ENCODE data around the gene BEX1.
"Not testable (repeated sequence)": the region's sequence is repeated elsewhere in the genome, so short reads cannot be mapped to it uniquely, and the experiment has no call there.

The BEX1 gene

DNA sequence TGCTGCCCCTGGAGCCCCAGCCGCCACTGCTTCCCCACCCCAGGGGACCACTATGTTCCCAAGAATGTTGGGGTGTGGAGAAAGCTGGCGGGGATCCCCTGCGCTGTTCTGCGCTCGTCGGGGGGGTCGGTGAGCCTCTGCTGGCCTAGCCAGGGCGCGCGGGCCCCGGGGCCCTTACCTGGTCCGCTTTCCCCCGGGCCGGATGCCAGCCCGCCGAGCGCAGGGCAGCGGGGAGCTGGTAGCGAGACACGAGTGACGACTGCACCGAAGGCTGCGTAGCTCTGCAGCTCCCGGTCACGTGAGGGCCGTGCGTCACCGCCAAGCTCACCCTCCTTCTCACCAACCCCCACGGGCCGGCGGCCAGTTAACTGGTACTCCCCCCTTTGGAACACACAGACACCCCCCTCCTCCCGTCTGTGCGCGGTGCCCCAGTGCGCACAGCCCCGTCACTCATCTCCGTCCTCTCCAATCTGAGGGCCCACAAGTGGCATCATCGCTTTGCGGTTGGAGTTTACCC is at the start of gene BEX1:
Gene BEX1 (minus strand): TSS at position 254 of the 517 bp plus-strand sequence. CDS start 897 bp downstream, outside the sequence.
- peaks cover 28% of the 10 kb centered on the region for H3K27me3 Mint-ChIP-seq
- H3K27ac Mint-ChIP-seq: no peak within 1 kb of the TSS
- H3K9me3 Mint-ChIP-seq: no peaks in the 10 kb centered on the region
- H3K4me3 Mint-ChIP-seq: peak within 1 kb of the TSS; percentile 56 to 67
- peak; percentile 3 to 20 for DNase-seq
- ATAC-seq: peak; percentile 76
- H3K4me1 Mint-ChIP-seq: no peaks in the 10 kb centered on the region

DNA sequence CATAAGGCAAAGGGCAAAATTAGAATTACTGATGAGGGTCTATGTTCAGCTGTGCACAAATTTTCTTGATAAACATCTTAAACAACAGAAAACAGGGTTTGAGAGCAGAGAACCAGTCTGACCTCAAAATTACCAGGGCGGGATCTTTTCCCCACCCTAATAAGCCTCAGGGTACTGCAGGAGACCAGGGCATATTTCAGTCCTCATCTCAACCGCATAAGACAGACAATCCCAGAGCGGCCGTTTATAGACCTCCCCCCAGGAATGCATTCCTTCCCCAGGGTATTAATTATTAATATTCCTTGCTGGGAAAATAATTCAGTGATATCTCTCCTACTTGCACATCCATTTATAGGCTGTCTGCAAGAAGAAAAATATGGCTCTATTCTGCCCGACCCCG is 45.5 kb upstream of the BEX1 start:
- peaks cover 4 to 12% of the 10 kb centered on the region in 2 donors for H3K9me3 Mint-ChIP-seq

DNA sequence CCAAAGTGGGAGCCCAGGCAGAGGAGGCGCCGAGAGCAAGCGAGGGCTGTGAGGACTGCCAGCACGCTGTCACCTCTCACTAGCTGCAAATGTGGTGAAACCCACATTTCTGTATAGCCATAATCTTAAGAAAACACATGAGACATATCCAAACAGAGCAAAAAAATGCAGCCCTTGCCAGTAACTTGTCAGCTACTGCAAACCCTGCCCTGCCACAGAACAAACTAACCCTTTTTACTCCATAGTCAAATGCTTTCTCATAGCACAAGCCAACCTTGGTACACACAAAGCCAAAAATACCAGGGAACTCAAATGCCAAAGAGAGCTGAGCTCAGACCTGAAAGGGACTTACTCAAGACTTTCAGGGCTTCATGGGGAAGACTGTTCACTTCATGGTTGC is 43.9 kb upstream of the BEX1 start:
- peaks cover 4 to 12% of the 10 kb centered on the region in 2 donors for H3K9me3 Mint-ChIP-seq
- H3K27me3 Mint-ChIP-seq: no peaks in the 10 kb centered on the region
- no peak for ATAC-seq
- no peaks in the 10 kb centered on the region for H3K4me1 Mint-ChIP-seq
- H3K4me3 Mint-ChIP-seq: no peak overlapping the region
- DNase-seq: no peak
- H3K27ac Mint-ChIP-seq: no peak overlapping the region

More for the DNA sequence above, 45.5 kb upstream of the BEX1 start:
- not testable (repeated sequence) for H3K27me3 Mint-ChIP-seq, ATAC-seq, H3K27ac Mint-ChIP-seq, H3K4me3 Mint-ChIP-seq, DNase-seq, H3K4me1 Mint-ChIP-seq

DNA sequence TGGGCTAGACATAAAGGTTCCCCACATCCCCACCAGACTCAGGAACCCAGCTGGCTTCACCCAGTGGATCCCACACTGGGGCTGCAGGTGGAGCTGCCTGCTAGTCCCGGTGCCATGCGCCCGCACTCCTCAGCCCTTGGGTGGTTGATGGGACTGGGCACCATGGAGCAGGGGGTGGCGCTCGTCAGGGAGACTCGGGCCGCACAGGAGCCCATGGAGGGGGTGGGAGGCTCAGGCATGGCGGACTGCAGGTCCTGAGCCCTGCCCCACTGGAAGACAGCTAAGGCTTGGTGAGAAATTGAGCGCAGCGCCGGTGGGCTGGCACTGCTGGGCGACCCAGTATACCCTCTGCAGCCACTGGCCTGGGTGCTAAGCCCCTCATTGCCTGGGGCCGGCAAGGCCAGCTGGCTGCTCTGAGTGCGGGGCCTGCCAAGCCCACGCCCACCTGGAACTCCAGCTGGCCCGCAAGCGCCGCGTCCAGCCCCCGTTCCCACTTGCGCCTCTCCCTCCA is 43.3 kb upstream of the BEX1 start:
- H3K9me3 Mint-ChIP-seq: peaks cover 4 to 12% of the 10 kb centered on the region in 2 donors
- not testable (repeated sequence) for H3K27ac Mint-ChIP-seq, ATAC-seq, H3K4me3 Mint-ChIP-seq, H3K27me3 Mint-ChIP-seq, H3K4me1 Mint-ChIP-seq, DNase-seq

DNA sequence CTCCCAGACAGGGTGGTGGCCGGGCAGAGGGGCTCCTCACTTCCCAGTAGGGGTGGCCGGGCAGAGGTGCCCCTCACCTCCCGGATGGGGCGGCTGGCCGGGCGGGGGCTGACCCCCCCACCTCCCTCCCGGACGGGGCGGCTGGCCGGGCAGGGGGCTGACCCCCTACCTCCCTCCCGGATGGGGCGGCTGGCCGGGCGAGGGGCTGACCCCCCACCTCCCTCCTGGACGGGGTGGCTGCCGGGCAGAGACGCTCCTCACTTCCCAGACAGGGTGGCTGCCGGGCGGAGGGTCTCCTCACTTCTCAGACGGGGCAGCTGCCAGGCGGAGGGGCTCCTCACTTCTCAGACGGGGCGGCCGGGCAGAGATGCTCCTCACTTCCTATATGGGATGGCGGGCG is 40.4 kb upstream of the BEX1 start:
- not testable (repeated sequence) for ATAC-seq, H3K27me3 Mint-ChIP-seq, H3K4me3 Mint-ChIP-seq, H3K4me1 Mint-ChIP-seq, H3K27ac Mint-ChIP-seq, DNase-seq, H3K9me3 Mint-ChIP-seq

DNA sequence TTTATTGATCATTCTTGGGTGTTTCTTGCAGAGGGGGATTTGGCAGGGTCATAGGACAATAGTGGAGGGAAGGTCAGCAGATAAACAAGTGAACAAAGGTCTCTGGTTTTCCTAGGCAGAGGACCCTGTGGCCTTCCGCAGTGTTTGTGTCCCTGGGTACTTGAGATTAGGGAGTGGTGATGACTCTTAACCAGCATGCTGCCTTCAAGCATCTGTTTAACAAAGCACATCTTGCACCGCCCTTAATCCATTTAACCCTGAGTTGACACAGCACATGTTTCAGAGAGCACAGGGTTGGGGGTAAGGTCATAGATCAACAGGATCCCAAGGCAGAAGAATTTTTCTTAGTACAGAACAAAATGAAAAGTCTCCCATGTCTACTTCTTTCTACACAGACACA is 39.9 kb upstream of the BEX1 start:
- H3K27me3 Mint-ChIP-seq, H3K9me3 Mint-ChIP-seq, ATAC-seq, H3K27ac Mint-ChIP-seq, H3K4me3 Mint-ChIP-seq, DNase-seq, H3K4me1 Mint-ChIP-seq: not testable (repeated sequence)

DNA sequence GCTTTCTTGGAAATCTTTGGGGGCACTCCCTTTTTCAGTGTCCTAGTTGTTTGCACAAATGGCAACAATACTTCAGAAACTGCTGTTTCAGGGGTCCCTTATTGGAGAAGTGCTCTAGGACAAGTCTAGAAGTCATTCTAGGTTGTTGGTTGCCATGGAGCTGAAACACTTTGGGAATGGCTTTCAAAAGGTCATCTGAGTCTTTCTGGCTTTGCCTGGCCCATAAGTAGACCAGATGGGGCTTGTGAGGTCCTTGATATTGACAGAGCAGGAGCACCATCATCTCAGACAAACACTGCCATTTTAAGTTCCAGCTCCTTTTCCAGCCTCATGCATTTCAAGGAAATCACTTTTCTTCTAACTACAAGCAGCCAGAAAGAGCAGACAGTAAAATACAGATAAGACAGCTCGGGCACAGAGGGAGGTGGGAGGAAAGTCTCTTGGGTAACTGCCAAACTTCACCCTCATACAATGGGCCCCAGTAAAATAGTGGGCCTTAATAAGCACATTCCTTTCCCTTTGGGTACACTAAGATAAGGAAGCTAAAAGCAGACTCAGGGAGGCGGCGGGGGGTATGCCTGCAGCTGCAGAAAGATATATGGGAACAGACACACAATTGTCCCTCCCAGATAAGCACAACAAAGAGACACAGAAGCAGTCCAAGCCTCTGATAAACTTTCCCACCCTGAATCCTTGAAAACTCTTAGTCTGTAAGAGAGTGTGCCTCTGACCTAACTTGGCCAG is 37.5 kb upstream of the BEX1 start:
- no peak for DNase-seq
- Mint-ChIP-seq H3K4me1 (no peaks in the 10 kb centered on the region), H3K27ac (no peak overlapping the region), H3K4me3 (no peak overlapping the region), H3K9me3 (no peaks in the 10 kb centered on the region), H3K27me3 (peaks cover 7% of the 10 kb centered on the region)
- ATAC-seq: no peak

DNA sequence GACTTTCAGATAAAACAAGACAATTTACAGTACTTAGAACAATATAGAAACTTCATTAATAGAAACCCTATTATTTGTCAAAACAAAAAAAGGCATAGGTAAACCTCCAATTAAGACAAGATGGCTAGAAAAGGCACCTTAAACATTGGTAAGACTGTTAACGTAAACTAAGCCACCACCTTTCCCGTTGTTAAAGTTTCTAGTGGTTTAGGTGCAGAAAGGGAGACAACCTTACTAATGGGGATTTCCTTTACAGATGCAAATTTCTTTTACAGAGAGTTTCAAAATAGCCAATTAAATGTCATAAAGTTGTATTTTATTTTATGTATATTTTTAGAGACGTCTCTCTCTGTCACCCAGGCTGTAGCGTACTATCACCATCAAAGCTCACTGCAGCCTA is 36.5 kb upstream of the BEX1 start:
- no peaks in the 10 kb centered on the region for H3K9me3 Mint-ChIP-seq
- DNase-seq (no peak), ATAC-seq (no peak)
- peaks cover 7% of the 10 kb centered on the region for H3K27me3 Mint-ChIP-seq
- H3K4me1 Mint-ChIP-seq: no peaks in the 10 kb centered on the region
- H3K27ac Mint-ChIP-seq: no peak overlapping the region
- H3K4me3 Mint-ChIP-seq: no peak overlapping the region

DNA sequence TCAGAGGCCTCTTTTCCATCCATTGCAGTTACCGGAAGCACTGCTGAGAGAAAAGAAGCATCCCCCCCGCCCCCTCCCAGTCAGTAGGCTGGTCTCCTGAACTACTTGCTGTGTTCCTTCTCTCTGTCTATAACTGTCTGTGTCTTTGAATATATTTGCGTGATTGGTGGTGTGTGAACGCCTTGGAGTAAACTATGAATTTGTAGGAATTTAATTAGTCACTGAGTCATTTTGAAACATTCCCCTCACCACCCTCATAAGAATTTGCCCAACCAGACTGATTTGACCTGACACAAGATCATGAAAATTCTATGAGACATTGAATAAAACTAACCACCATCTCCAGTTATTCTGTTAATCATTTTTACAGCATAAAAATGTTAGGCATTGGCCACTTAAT is 35.7 kb upstream of the BEX1 start:
- Mint-ChIP-seq H3K27me3 (peaks cover 7% of the 10 kb centered on the region), H3K4me3 (no peak overlapping the region), H3K4me1 (no peaks in the 10 kb centered on the region), H3K27ac (no peak overlapping the region), H3K9me3 (no peaks in the 10 kb centered on the region)
- DNase-seq (no peak), ATAC-seq (no peak)

DNA sequence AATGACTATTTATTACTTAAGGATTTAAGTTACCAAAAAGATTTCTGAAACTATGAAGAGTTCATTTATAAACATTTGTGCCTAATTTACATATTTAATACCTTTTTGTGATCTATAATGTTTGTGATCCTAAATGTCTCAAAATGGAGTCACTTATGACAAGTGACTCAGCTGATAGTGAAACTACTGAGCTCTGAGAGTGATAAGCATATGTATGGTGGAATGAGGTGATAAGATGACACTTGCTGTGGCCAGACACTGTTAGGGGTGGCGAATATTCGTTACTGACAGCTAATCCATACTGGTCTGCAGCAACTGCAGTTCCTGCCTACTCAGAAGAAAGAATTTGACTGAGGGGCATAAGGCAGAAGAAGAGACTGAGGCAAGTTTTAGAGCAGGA is 34.5 kb upstream of the BEX1 start:
- Mint-ChIP-seq H3K4me3 (no peak overlapping the region), H3K27ac (no peak overlapping the region), H3K4me1 (no peaks in the 10 kb centered on the region), H3K9me3 (no peaks in the 10 kb centered on the region), H3K27me3 (peaks cover 7% of the 10 kb centered on the region)
- no peak for ATAC-seq
- no peak for DNase-seq

DNA sequence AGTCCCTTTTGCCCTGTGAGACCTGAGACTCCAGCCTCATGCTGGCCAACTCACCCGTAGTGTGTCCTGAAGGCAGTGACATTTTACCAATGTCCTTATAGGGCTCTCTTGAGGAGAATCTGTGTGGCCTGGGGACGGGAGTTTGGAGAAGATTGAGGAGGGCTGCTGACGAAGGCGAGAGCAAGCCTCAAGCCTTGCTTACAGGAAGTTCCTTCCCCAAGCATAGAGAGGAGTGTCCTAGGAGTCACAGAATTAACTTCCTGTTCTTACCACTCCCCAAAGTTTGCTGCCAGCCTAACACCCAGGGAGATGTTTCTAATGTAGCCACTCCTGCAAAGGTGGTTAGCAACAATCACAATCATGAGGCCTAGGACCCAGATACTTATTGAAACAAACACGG is 29.0 kb upstream of the BEX1 start, which contains the start of gene NXF3:
Gene NXF3 (minus strand): TSS at position 202 of the 400 bp plus-strand sequence. CDS start 120 bp downstream, at position 82.
- Mint-ChIP-seq H3K4me1 (no peaks in the 10 kb centered on the region), H3K27me3 (no peaks in the 10 kb centered on the region), H3K9me3 (no peaks in the 10 kb centered on the region), H3K4me3 (no peak within 1 kb of the TSS), H3K27ac (no peak within 1 kb of the TSS)
- ATAC-seq (no peak), DNase-seq (no peak)

DNA sequence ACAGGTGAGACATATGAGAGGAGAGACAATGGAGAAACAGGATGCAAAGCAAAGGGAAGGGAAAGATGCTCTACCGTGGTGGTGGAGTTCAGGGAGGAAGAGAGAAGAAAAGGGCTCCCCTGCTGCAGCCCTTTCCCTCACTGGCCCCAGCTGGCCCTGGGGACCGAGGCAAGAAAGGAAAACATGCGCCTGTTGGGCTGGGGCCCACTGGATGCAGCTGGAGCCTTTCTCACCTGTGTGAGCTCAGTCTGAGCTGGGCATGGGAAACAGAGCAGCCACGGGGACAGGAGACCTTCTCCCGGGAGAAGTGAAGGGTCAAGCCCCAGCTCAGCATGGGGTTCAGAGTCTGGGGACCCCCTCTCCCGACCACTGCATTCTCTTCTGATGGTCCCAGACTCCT is 17.1 kb upstream of the BEX1 start:
- H3K4me1 Mint-ChIP-seq: no peaks in the 10 kb centered on the region

DNA sequence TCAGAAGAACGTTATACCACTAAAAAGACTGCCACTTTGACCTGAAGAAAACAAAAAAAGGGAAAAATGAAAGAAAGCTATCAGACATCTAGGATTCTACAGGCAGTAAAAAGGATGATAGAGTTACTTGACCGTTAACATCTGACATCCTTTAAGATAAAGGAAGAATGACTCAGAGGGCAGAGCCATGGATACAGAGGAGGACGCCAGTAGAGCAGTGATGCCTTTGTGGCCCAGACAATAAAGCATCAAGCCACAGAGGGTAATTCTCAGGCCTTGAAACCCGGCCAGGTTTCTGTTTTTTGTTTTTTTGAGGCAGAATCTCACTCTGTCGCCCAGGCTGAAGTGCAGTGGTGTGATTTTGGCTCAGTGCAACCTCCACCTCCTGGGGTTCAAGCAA is 9.5 kb upstream of the BEX1 start:
- Mint-ChIP-seq H3K9me3 (no peaks in the 10 kb centered on the region), H3K27me3 (no peaks in the 10 kb centered on the region), H3K4me3 (no peak overlapping the region), H3K27ac (no peak overlapping the region), H3K4me1 (no peaks in the 10 kb centered on the region)
- no peak for DNase-seq
- ATAC-seq: no peak

More for the DNA sequence above, 17.1 kb upstream of the BEX1 start:
- peaks cover 10% of the 10 kb centered on the region for H3K27me3 Mint-ChIP-seq
- no peak overlapping the region for H3K4me3 Mint-ChIP-seq
- DNase-seq (no peak), ATAC-seq (no peak)
- H3K9me3 Mint-ChIP-seq: no peaks in the 10 kb centered on the region
- H3K27ac Mint-ChIP-seq: no peak overlapping the region

DNA sequence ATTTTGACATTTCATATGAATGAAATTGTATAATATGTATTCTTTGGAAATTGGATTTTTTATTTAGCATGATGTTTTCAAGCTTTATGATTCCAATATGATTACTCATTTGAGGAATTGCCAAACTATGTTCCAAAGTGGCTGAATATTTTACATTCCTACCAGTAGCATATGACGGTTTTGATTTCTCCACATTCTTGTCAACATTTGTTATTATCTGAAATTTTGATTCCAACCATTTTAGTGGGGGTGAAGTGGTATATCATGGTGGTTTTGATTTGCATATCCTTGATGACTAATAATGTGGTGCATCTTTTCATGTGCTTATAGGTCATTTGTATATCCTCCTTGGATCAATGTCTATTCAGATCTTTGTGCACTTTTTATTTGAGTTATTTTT is 2.6 kb upstream of the BEX1 start:
- Mint-ChIP-seq H3K9me3 (no peaks in the 10 kb centered on the region), H3K27me3 (peaks cover 28% of the 10 kb centered on the region), H3K4me3 (no peak overlapping the region), H3K4me1 (no peaks in the 10 kb centered on the region), H3K27ac (no peak overlapping the region)
- ATAC-seq (no peak), DNase-seq (no peak)

DNA sequence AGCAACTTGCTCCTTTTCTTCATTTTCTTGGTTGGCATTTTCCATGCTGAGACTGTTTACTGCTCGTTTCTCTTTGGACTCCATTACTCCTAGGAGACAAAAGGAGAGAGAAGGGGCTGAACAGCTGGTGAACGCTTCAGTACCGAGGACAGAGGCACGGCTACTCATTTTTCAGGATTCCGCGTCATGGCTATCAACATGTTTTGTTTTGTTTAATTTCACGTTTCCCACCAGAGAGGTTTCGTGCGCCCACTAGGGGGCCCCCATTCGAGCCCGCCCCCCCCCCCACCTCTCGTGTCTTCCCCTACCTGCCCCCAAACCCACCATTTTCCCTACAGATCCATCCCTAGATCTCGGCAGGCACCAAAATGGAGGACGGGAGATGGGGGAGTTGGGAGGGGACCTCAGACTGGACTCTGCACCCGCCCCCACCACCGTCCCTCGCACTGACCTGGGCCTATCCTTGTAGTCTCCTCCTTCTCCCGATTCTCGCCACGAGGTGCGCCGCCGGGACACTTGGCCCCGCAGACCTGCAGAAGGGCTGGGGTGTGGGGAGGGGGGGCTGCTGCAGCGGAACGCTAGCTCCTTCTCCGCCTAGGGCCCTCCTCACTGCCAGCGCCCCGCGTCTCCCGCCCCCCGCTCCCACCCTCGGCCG is 653 bp downstream of the BEX1 start:
- H3K4me1 Mint-ChIP-seq: no peaks in the 10 kb centered on the region
- no peak overlapping the region for H3K27ac Mint-ChIP-seq
- no peak for DNase-seq
- peak; percentile 33 for ATAC-seq
- H3K4me3 Mint-ChIP-seq: peak overlapping the region; percentile 56 to 67
- peaks cover 28% of the 10 kb centered on the region for H3K27me3 Mint-ChIP-seq
- no peaks in the 10 kb centered on the region for H3K9me3 Mint-ChIP-seq

DNA sequence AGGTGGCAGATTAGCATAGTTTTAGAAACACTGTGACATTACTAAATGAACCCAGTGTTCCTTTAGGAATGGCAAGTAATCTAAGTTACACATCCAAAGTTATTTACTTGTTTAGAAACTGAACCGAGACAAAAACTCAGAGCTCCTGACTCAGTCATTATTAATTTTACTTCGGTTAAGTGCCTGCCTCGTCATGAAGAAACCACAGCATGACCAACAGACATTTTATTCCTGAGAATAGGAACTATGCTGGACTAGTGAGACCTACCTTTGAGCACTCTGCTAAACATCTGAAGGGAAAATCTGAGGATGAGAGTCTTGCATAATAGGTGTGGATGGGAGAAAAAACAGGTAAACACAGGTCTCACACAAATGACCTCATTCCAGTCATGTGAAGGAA is 2.5 kb downstream of the BEX1 start:
- H3K9me3 Mint-ChIP-seq: no peaks in the 10 kb centered on the region
- ATAC-seq: no peak
- H3K4me3 Mint-ChIP-seq: no peak overlapping the region
- no peak for DNase-seq
- H3K27me3 Mint-ChIP-seq: peaks cover 28% of the 10 kb centered on the region
- no peak overlapping the region for H3K27ac Mint-ChIP-seq
- no peaks in the 10 kb centered on the region for H3K4me1 Mint-ChIP-seq

Data from stimulated activated naive CD8-positive, alpha-beta T cell treated with anti-CD3 and anti-CD28 coated beads, Interleukin-15, amount 100 ng/mL, for 72 hours (primary cell).